B cell (primary cell): Measurements from ENCODE around the gene DDX23. TPM values are rescaled to one million over a fixed set of nuclear protein-coding genes. Genes with fewer than 3 reads are reported as not detected.

Source experiments
- ATAC-seq: fragments of 200-7000 bp; cut with Tn5 transposase; one replicate; pipeline ENCODE4 v1.10.0; 2021; ENCODE audit warnings: low read depth, mild to moderate bottlenecking, moderate number of reproducible peaks, moderate library complexity
- CTCF ChIA-PET: fragments of 350-600 bp; sonication (Branson Sonifier 250); formaldehyde crosslinking; loops from one replicate; lab custom pipeline; 2021; ENCODE audit warnings: antibody characterized with exemption, inconsistent platforms; lab: Charles Lee
- POLR2A ChIA-PET: fragments of 350-600 bp; sonication (Branson Sonifier 250); formaldehyde crosslinking; loops from one replicate; lab custom pipeline; 2021; ENCODE audit warnings: antibody characterized with exemption; lab: Charles Lee
- DNase-seq: peaks from one replicate; pipeline ENCODE4 v3.0.0; 2013
- H2AFZ ChIP-seq: 2 replicates; pipeline ENCODE4 v1.6.1; 2012; ENCODE audit warnings: mild to moderate bottlenecking, low read depth, low read length; ENCODE audit not compliant: insufficient read depth, poor library complexity, severe bottlenecking
- H3K27ac ChIP-seq, 2 donors: 1 replicate in 1 of 2; 2 replicates in 1 of 2; pipeline ENCODE4 v1.5.1; 2012 to 2013; ENCODE audit warnings: low read length in 2 of 2, mild to moderate bottlenecking in 2 of 2, moderate library complexity in 1 of 2
- H3K27me3 ChIP-seq, 4 experiments: fragments of 200-600 bp in 1 of 4; sonication (generic) in 1 of 4; replicated peaks in 1 of 4; 1 replicate in 2 of 4; 2 replicates in 2 of 4; pipeline versions ENCODE4 v1.6.1 to v1.7.0; 2013 to 2016; ENCODE audit warnings: low read length in 3 of 4, mild to moderate bottlenecking in 2 of 4, mixed read lengths in 1 of 4, moderate library complexity in 1 of 4; ENCODE audit not compliant: insufficient read depth in 4 of 4, control insufficient read depth in 3 of 4; ENCODE audit errors: control extremely low read depth in 1 of 4
- H3K36me3 ChIP-seq, 2 experiments: replicated peaks in 1 of 2; 1 replicate in 1 of 2; 2 replicates in 1 of 2; pipeline versions ENCODE4 v1.6.1 to v1.7.1; 2013; ENCODE audit warnings: low read length in 1 of 2; ENCODE audit not compliant: insufficient read depth in 2 of 2, control insufficient read depth in 1 of 2; ENCODE audit errors: control extremely low read depth in 1 of 2, extremely low read depth in 1 of 2
- H3K4me1 ChIP-seq, 2 donors: fragments of 200-600 bp in 1 of 2; sonication (generic) in 1 of 2; 1 replicate in 1 of 2; 2 replicates in 1 of 2; pipeline versions ENCODE4 v1.5.1 to v1.6.1; 2013 to 2017; ENCODE audit warnings: low read length in 2 of 2; ENCODE audit not compliant: control insufficient read depth in 2 of 2, insufficient read depth in 2 of 2
- H3K4me2 ChIP-seq: replicated peaks from 2 replicates; pipeline ENCODE3; 2012; ENCODE audit warnings: mild to moderate bottlenecking, low read depth, low read length; ENCODE audit not compliant: poor library complexity, severe bottlenecking
- H3K4me3 ChIP-seq, 5 experiments: fragments of 200-600 bp in 1 of 5; sonication (generic) in 1 of 5; 1 replicate in 3 of 5; 2 replicates in 2 of 5; pipeline versions ENCODE4 v1.5.1 to v1.7.0; 2011 to 2016; ENCODE audit warnings: low read length in 4 of 5, mild to moderate bottlenecking in 4 of 5, low read depth in 2 of 5, control low read depth in 1 of 5, moderate library complexity in 1 of 5; ENCODE audit not compliant: insufficient read depth in 1 of 5; ENCODE audit errors: control extremely low read depth in 1 of 5, extremely low read depth in 1 of 5
- H3K79me2 ChIP-seq: fragments of 200-600 bp; sonication (generic); one replicate; pipeline ENCODE4 v1.6.0; 2016; ENCODE audit warnings: low read length; ENCODE audit not compliant: control insufficient read depth, insufficient read depth
- H3K9ac ChIP-seq: fragments of 200-600 bp; sonication (generic); 2 replicates; pipeline ENCODE4 v1.6.1; 2017; ENCODE audit warnings: mild to moderate bottlenecking, low read length, moderate library complexity
- H3K9me3 ChIP-seq, 3 donors: one replicate each; pipeline versions ENCODE4 v1.6.1 to v1.7.1; 2013; ENCODE audit warnings: low read length in 2 of 3; ENCODE audit not compliant: control insufficient read depth in 2 of 3, insufficient read depth in 1 of 3; ENCODE audit errors: control extremely low read depth in 1 of 3
- H4K20me1 ChIP-seq: 2 replicates; pipeline ENCODE4 v1.6.0; 2012; ENCODE audit warnings: mild to moderate bottlenecking, low read length; ENCODE audit not compliant: insufficient read depth, control insufficient read depth, poor library complexity, severe bottlenecking
- H3K27ac Mint-ChIP-seq: one replicate; pipeline ENCODE4 v1.8.0; 2021; ENCODE audit warnings: mixed read lengths
- H3K27me3 Mint-ChIP-seq: one replicate; pipeline ENCODE4 v1.8.0; 2021; ENCODE audit warnings: mixed read lengths
- H3K4me1 Mint-ChIP-seq: one replicate; pipeline ENCODE4 v1.8.0; 2021; ENCODE audit warnings: mixed read lengths
- H3K4me3 Mint-ChIP-seq: one replicate; pipeline ENCODE4 v1.8.0; 2021; ENCODE audit warnings: mixed read lengths
- H3K9me3 Mint-ChIP-seq: one replicate; pipeline ENCODE4 v1.8.0; 2022; ENCODE audit warnings: mixed read lengths; ENCODE audit not compliant: insufficient read depth
- CTCF ChIP-seq: fragments of 200-600 bp; IDR thresholded peaks from one replicate; pipeline ENCODE4 v1.8.0; 2022; ENCODE audit warnings: antibody characterized with exemption, mild to moderate bottlenecking
- EZH2 ChIP-seq: IDR thresholded peaks from 2 replicates; pipeline ENCODE4 v1.6.1; 2012; ENCODE audit warnings: borderline replicate concordance, low read depth, mild to moderate bottlenecking, moderate library complexity, low read length; ENCODE audit not compliant: insufficient read depth, poor library complexity, severe bottlenecking
- WGBS: methylation state at CpG from one replicate; pipeline ENCODE4 v1.1.5; 2013; ENCODE audit warnings: missing lambda C conversion rate; ENCODE audit not compliant: insufficient coverage; 5-methylcytosine and 5-hydroxymethylcytosine counted together
- intact Hi-C: fragments of 100-400 bp; cut with micrococcal nuclease; formaldehyde crosslinking; loops from one replicate; pipeline ENCODE4 v1.10.0; 2022
- polyA plus RNA-seq: library from polyadenylated mRNA; depleted of rRNA; stranded (reverse); fragments of >200 nt; gene quantifications from 2 replicates; pipeline ENCODE4 v1.2.3, GENCODE V29; 2012
- total RNA-seq, 2 donors: library from RNA; stranded (reverse); fragments of 120-200 nt in 1 of 2; gene quantifications; 1 replicate in 1 of 2; 2 replicates in 1 of 2; pipeline versions ENCODE4 v1.2.3 to v1.2.4, GENCODE V29; 2013 to 2022

The DDX23 gene
- total and polyA plus RNA-seq, 2 donors (not counting 1 experiment from before 2014, with no cell fraction given): 76.1 to 135 TPM

GRCh38 chr12:48828293-48828692, 23.7 kb downstream of the DDX23 start:
- H4K20me1 ChIP-seq: peaks cover 25% of the 10 kb centered on the region
- CTCF ChIA-PET: interaction anchor here (1.0 to 1.4 kb wide), 4 partner anchors 9 to 96 kb away, joined by 3 to 4 read pairs (median 3); no protein-coding TSS in a partner anchor
- H3K9me3 ChIP-seq: no peaks in the 10 kb centered on the region
- intact Hi-C loops: no loop called here
- no peak overlapping the region for H2AFZ ChIP-seq
- 92% methylated on average over 2 of the region's 2 CpGs for WGBS
- H3K4me2 ChIP-seq: no peak overlapping the region
- Mint-ChIP-seq H3K27me3 (no peaks in the 10 kb centered on the region), H3K9me3 (no peaks in the 10 kb centered on the region), H3K27ac (no peak overlapping the region), H3K4me1 (no peaks in the 10 kb centered on the region), H3K4me3 (no peak overlapping the region)
- H3K27ac ChIP-seq: no peak overlapping the region
- H3K27me3 ChIP-seq: no peaks in the 10 kb centered on the region
- no peaks in the 10 kb centered on the region for H3K4me1 ChIP-seq
- H3K79me2 ChIP-seq: no peaks in the 10 kb centered on the region
- POLR2A ChIA-PET: no interaction called here
- no peak overlapping the region for H3K4me3 ChIP-seq
- ATAC-seq (no peak), DNase-seq (no peak)
- H3K9ac ChIP-seq: no peak overlapping the region
- TF ChIP-seq CTCF (no peak), EZH2 (no peak)
- peaks cover 6 to 50% of the 10 kb centered on the region in 2 experiments for H3K36me3 ChIP-seq

GRCh38 chr12:48827513-48828096, 24.4 kb downstream of the DDX23 start:
- no peak overlapping the region for H3K4me3 ChIP-seq
- H3K9me3 ChIP-seq: no peaks in the 10 kb centered on the region
- H3K9ac ChIP-seq: no peak overlapping the region
- H3K27ac Mint-ChIP-seq: no peak overlapping the region
- no peaks in the 10 kb centered on the region for H3K79me2 ChIP-seq
- no peaks in the 10 kb centered on the region for H3K9me3 Mint-ChIP-seq
- H4K20me1 ChIP-seq: peaks cover 25% of the 10 kb centered on the region
- H3K27me3 ChIP-seq: no peaks in the 10 kb centered on the region
- H3K27me3 Mint-ChIP-seq: no peaks in the 10 kb centered on the region
- TF ChIP-seq EZH2 (no peak), CTCF (no peak)
- H2AFZ ChIP-seq: no peak overlapping the region
- no peaks in the 10 kb centered on the region for H3K4me1 Mint-ChIP-seq
- DNase-seq: no peak
- no peak for ATAC-seq
- H3K4me2 ChIP-seq: no peak overlapping the region
- no peak overlapping the region for H3K27ac ChIP-seq
- H3K4me3 Mint-ChIP-seq: no peak overlapping the region
- ChIA-PET POLR2A (no interaction called here), CTCF (interaction anchor here (1.0 to 1.4 kb wide), 5 partner anchors 8 to 97 kb away, joined by 3 to 4 read pairs (median 3); no protein-coding TSS in a partner anchor)
- H3K4me1 ChIP-seq: no peaks in the 10 kb centered on the region
- peaks cover 5 to 43% of the 10 kb centered on the region in 2 experiments for H3K36me3 ChIP-seq
- intact Hi-C loops: no loop called here
- WGBS: 97% methylated on average over 17 of the region's 17 CpGs
